Mononuclear cell (primary cell): ENCODE data around the gene FAM180A. TPM values are rescaled to one million over a fixed set of nuclear protein-coding genes. Genes with fewer than 3 reads are reported as not detected.

ENCODE experiments used
- total RNA-seq: library from RNA; depleted of rRNA; stranded (reverse); fragments of >200 nt; gene quantifications from one replicate; pipeline ENCODE4 v1.2.3, GENCODE V29; 2012

The FAM180A gene
- total RNA-seq, 1 donor: not detected

Other genes with a start within 250 kb of the FAM180A start
- gene CNOT4, start 238.7 kb downstream of the FAM180A start, total RNA-seq: 19.8 TPM
- gene NUP205, start 190.9 kb downstream of the FAM180A start, total RNA-seq: 42.4 TPM
- 15.5 TPM for gene STMP1, start 86.3 kb downstream of the FAM180A start, total RNA-seq
- not detected for gene SLC13A4, start 20.6 kb downstream of the FAM180A start, total RNA-seq
- gene MTPN, start 228.5 kb upstream of the FAM180A start, total RNA-seq: 181 TPM